HCT116 (cell line): ENCODE measurements around the gene VMP1. TPM values are rescaled to one million over a fixed set of nuclear protein-coding genes. Genes with fewer than 3 reads are reported as not detected.

Experiments
- ATAC-seq: fragments of 200-7000 bp; cut with Tn5 transposase; 2 replicates; pipeline ENCODE4 v1.9.1; 2020; ENCODE audit warnings: mild to moderate bottlenecking, moderate library complexity
- BruUV-seq: library from RNA; stranded (reverse); fragments of 400-500 nt; replicated peaks from 2 replicates; lab custom pipeline; 2021; lab: Mats Ljungman, UMichigan
- CTCF ChIA-PET: fragments of 300-600 bp; sonication (Branson Sonifier 250); formaldehyde crosslinking; loops from one replicate; lab custom pipeline; 2021; ENCODE audit warnings: antibody characterized with exemption; lab: Charles Lee
- POLR2A ChIA-PET: fragments of 300-600, 350-600 bp; sonication (Branson Sonifier 250); formaldehyde crosslinking; loops from one replicate; lab custom pipeline; 2021; ENCODE audit warnings: antibody characterized with exemption; lab: Charles Lee
- RAD21 ChIA-PET, 2 experiments: fragments of 300-600 bp; sonication (Branson Sonifier 250); formaldehyde crosslinking; loops; one replicate each; lab custom pipeline; 2023; ENCODE audit warnings: low total read pairs in 2 of 2; ENCODE audit not compliant: uncharacterized antibody in 2 of 2, unreplicated experiment in 2 of 2, low non-redundant PET in 1 of 2; lab: Charles Lee
- DNase-seq: peaks from one replicate; pipeline ENCODE4 v3.0.0-alpha.2; 2010; ENCODE audit warnings: low read depth, low spot score
- H2AFZ ChIP-seq: fragments of 200-600 bp; shearing (Covaris generic), sonication (generic); 2 replicates; pipeline ENCODE4 v1.6.1; 2017; ENCODE audit warnings: low read depth, mixed run types, mixed read lengths, antibody characterized with exemption, low read length; ENCODE audit not compliant: poor library complexity, severe bottlenecking
- H3K27ac ChIP-seq: 2 replicates; pipeline ENCODE4 v1.5.1; 2012; ENCODE audit warnings: low read depth, low read length
- H3K27me3 ChIP-seq: fragments of 200-600 bp; sonication (generic); 2 replicates; pipeline ENCODE4 v1.6.1; 2016; ENCODE audit warnings: mixed run types, low read length, mixed read lengths; ENCODE audit not compliant: insufficient read depth
- H3K36me3 ChIP-seq, 2 experiments: fragments of 200-500 bp in 1 of 2; fragments of 200-600 bp in 1 of 2; sonication (Bioruptor generic) in 1 of 2; sonication (generic) in 1 of 2; 2 replicates each; pipeline versions ENCODE4 v1.5.1 to v1.6.1; 2014 to 2016; ENCODE audit warnings: low read length in 2 of 2, inconsistent platforms in 1 of 2, mixed read lengths in 1 of 2, mixed run types in 1 of 2; ENCODE audit not compliant: insufficient read depth in 2 of 2, control insufficient read depth in 1 of 2
- H3K4me1 ChIP-seq, 2 experiments: fragments of 200-600 bp in 1 of 2; sonication (generic) in 1 of 2; 2 replicates each; pipeline versions ENCODE4 v1.5.1 to v1.6.1; 2012 to 2017; ENCODE audit warnings: low read length in 2 of 2, inconsistent platforms in 1 of 2, mild to moderate bottlenecking in 1 of 2, mixed read lengths in 1 of 2, mixed run types in 1 of 2, moderate library complexity in 1 of 2; ENCODE audit not compliant: insufficient read depth in 2 of 2, control insufficient read depth in 1 of 2
- H3K4me2 ChIP-seq: fragments of 200-600 bp; sonication (generic); 2 replicates; pipeline ENCODE4 v1.6.1; 2017; ENCODE audit warnings: mixed run types, low read length, mixed read lengths
- H3K4me3 ChIP-seq, 2 experiments: fragments of 200-600 bp in 1 of 2; sonication (generic) in 1 of 2; replicated peaks in 1 of 2; 2 replicates each; pipeline ENCODE4 v1.5.1; 2011 to 2016; ENCODE audit warnings: low read length in 2 of 2, control low read depth in 1 of 2, low read depth in 1 of 2, mild to moderate bottlenecking in 1 of 2, mixed read lengths in 1 of 2, mixed run types in 1 of 2
- H3K79me2 ChIP-seq: fragments of 200-600 bp; sonication (generic); 2 replicates; pipeline ENCODE4 v1.6.1; 2017; ENCODE audit warnings: mild to moderate bottlenecking, mixed run types, low read length, moderate library complexity, mixed read lengths; ENCODE audit not compliant: insufficient read depth
- H3K9ac ChIP-seq: fragments of 200-600 bp; sonication (generic); 2 replicates; pipeline ENCODE4 v1.6.1; 2016; ENCODE audit warnings: low read length, mixed read lengths
- H3K9me2 ChIP-seq: fragments of 200-600 bp; sonication (generic), shearing (Covaris generic); 2 replicates; pipeline ENCODE4 v1.6.1; 2017; ENCODE audit warnings: mixed run types, mild to moderate bottlenecking, moderate library complexity; ENCODE audit not compliant: insufficient read depth
- H3K9me3 ChIP-seq, 2 experiments: fragments of 200-500 bp in 1 of 2; fragments of 200-600 bp in 1 of 2; sonication (Bioruptor generic) in 1 of 2; sonication (generic) in 1 of 2; 2 replicates each; pipeline ENCODE4 v1.6.1; 2014 to 2017; ENCODE audit warnings: low read length in 2 of 2, mixed read lengths in 2 of 2, inconsistent platforms in 1 of 2, low read depth in 1 of 2, mild to moderate bottlenecking in 1 of 2, mixed run types in 1 of 2, moderate library complexity in 1 of 2; ENCODE audit not compliant: control insufficient read depth in 1 of 2, insufficient read depth in 1 of 2
- H4K20me1 ChIP-seq: fragments of 200-600 bp; sonication (generic), shearing (Covaris generic); 2 replicates; pipeline ENCODE4 v1.6.1; 2017; ENCODE audit warnings: mixed run types, mild to moderate bottlenecking, moderate library complexity; ENCODE audit not compliant: insufficient read depth
- CBX3 ChIP-seq: IDR thresholded peaks from 2 replicates; pipeline ENCODE4 v1.6.1; 2012; ENCODE audit warnings: low read depth
- CEBPB ChIP-seq: IDR thresholded peaks from 2 replicates; pipeline ENCODE4 v1.6.1; 2012; ENCODE audit warnings: low read depth
- EGR1 ChIP-seq: IDR thresholded peaks from 2 replicates; pipeline ENCODE4 v1.6.1; 2012; ENCODE audit warnings: low read depth
- ELF1 ChIP-seq: IDR thresholded peaks from 2 replicates; pipeline ENCODE4 v1.6.1; 2012; ENCODE audit warnings: low read depth, borderline replicate concordance
- EZH2phosphoT487 ChIP-seq: fragments of 200-600 bp; IDR thresholded peaks from 2 replicates; pipeline ENCODE4 v1.6.1; 2018; ENCODE audit warnings: antibody characterized with exemption, borderline replicate concordance
- FOSL1 ChIP-seq: IDR thresholded peaks from 2 replicates; pipeline ENCODE4 v1.6.1; 2012; ENCODE audit warnings: low read depth
- POLR2A ChIP-seq: IDR thresholded peaks from 2 replicates; pipeline ENCODE4 v1.7.0; 2011; ENCODE audit warnings: borderline replicate concordance; ENCODE audit not compliant: insufficient read depth, insufficient read length; ENCODE audit errors: extremely low read depth
- SIN3A ChIP-seq: IDR thresholded peaks from 2 replicates; pipeline ENCODE4 v1.6.1; 2012; ENCODE audit warnings: low read depth
- SRF ChIP-seq: IDR thresholded peaks from 2 replicates; pipeline ENCODE4 v1.6.1; 2012; ENCODE audit warnings: low read depth
- intact Hi-C: fragments of 100-400 bp; cut with micrococcal nuclease; formaldehyde crosslinking; loops from 2 replicates; pipeline ENCODE4 v1.10.0; 2022
- total RNA-seq: library from RNA; stranded (reverse); gene quantifications from one replicate; pipeline ENCODE4 v1.2.1, GENCODE V29; 2021; ENCODE audit not compliant: unreplicated experiment
- TF ChIP-seq, protein P1 (sequence below): IDR thresholded peaks from 2 replicates; pipeline ENCODE4 v1.6.1; 2012
- TF ChIP-seq, protein P2 (sequence below), 3 experiments: fragments of 200-600 bp in 1 of 3; sonication (generic) in 1 of 3; IDR thresholded peaks in 2 of 3; conservative IDR thresholded peaks in 1 of 3; 2 replicates each; pipeline ENCODE4 v1.5.1; 2012 to 2017; ENCODE audit warnings: low read depth in 2 of 3, low read length in 2 of 3, antibody characterized with exemption in 1 of 3, borderline replicate concordance in 1 of 3, control low read depth in 1 of 3, mild to moderate bottlenecking in 1 of 3, mixed read lengths in 1 of 3, mixed run types in 1 of 3, moderate library complexity in 1 of 3; ENCODE audit not compliant: insufficient read depth in 1 of 3
- TF ChIP-seq, protein P3 (sequence below): IDR thresholded peaks from 2 replicates; pipeline ENCODE4 v1.6.1; 2012; ENCODE audit warnings: low read depth
- TF ChIP-seq, protein P4 (sequence below): IDR thresholded peaks from 2 replicates; pipeline ENCODE4 v1.6.1; 2012

Gene VMP1
- total RNA-seq, 1 experiment from 2014 or later: 366 TPM

DNA sequence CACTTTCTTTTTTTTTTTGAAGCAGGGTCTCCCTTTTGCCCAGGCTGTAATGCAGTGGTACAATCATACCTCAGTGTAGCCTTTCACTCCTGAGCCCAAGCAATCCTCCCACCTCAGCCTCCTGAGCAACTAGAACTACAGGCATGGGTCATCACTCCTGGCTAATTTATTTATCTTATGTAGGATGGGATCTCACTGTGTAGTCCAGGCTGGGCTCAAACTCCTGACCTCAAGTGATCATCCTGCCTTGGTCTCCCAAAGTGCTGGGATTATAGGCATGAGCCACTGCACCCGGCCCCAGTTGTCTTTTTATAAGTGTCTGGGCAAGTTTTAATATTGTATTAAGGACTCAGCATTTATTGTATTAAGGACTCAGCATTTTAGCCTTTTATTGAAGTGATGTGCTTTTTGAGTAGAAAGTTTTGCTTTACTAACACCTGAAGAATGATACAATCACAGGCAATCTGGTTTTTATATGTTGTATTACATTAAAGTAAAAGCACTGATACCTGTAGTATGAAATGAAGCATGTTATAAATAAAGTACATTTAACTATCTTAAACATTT lies 22.9 kb downstream of the VMP1 start:
- POLR2A ChIA-PET: no interaction called here
- Histone ChIP-seq H3K4me1 (peaks cover 8 to 13% of the 10 kb centered on the region in 2 experiments), H3K9ac (no peak overlapping the region), H3K9me3 (no peaks in the 10 kb centered on the region), H3K9me2 (no peaks in the 10 kb centered on the region), H3K27ac (no peak overlapping the region), H3K4me3 (no peak overlapping the region), H2AFZ (no peak overlapping the region), H3K79me2 (peaks cover 79% of the 10 kb centered on the region), H4K20me1 (peaks cover 5% of the 10 kb centered on the region; the same call in 1 of the 2 replicates), H3K27me3 (no peaks in the 10 kb centered on the region), H3K36me3 (peaks cover 2 to 7% of the 10 kb centered on the region in 2 experiments; a peak in 1 of 4 replicates), H3K4me2 (no peak overlapping the region)
- CTCF ChIA-PET: interaction anchor here (0.7 kb wide), 1 partner anchor 146 kb away, joined by 3 read pairs; no protein-coding TSS in a partner anchor
- no peak for TF ChIP-seq POLR2A
- TF ChIP-seq, protein P1, sequence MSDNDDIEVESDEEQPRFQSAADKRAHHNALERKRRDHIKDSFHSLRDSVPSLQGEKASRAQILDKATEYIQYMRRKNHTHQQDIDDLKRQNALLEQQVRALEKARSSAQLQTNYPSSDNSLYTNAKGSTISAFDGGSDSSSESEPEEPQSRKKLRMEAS: no peak
- no TSS peak for BruUV-seq
- intact Hi-C loops: no loop called here
- RAD21 ChIA-PET: no interaction called here
- no peak for ATAC-seq
- DNase-seq: no peak

DNA sequence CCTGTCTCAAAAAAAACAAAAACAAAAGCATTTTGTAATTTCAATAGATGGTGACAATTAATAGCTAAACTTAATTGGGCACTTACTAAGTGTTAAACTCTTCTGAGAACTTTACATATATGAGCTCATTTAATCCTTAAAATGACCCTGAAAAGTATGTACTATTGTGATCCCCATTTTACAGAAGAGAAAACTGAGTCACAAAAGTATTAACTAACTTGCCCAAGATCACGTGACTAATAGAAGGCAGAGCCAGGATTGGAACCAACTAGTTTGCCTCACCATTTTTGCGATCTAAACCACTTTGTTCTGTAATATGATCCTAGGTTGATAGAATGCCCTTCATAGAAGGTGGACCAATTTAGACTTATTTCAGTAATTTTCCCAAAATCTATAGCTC lies 26.2 kb downstream of the VMP1 start:
- Histone ChIP-seq H4K20me1 (no peaks in the 10 kb centered on the region; the same call in 1 of the 2 replicates), H3K9me2 (no peaks in the 10 kb centered on the region), H3K9ac (no peak overlapping the region), H3K79me2 (peaks cover 47% of the 10 kb centered on the region), H3K36me3 (peaks cover 6 to 12% of the 10 kb centered on the region in 2 experiments; a peak in 2 of 4 replicates), H3K4me3 (no peak overlapping the region), H3K4me2 (no peak overlapping the region), H3K4me1 (peaks cover 8 to 12% of the 10 kb centered on the region in 2 experiments), H3K27ac (no peak overlapping the region), H3K27me3 (no peaks in the 10 kb centered on the region), H3K9me3 (no peaks in the 10 kb centered on the region), H2AFZ (no peak overlapping the region)
- ATAC-seq: no peak
- no TSS peak for BruUV-seq
- RAD21 ChIA-PET: no interaction called here
- POLR2A ChIA-PET: interaction anchor here (0.7 kb wide), 1 partner anchor 26 kb away, joined by 3 read pairs; the partner anchor contains the start of genes PTRH2 and VMP1
- CTCF ChIA-PET: interaction anchor here (1.5 to 1.6 kb wide), 2 partner anchors 18 to 46 kb away, joined by 3 read pairs; no protein-coding TSS in a partner anchor
- DNase-seq: no peak
- intact Hi-C loops: no loop called here
- TF ChIP-seq FOSL1 (no peak), CEBPB (no peak), EGR1 (no peak), POLR2A (no peak), SRF (no peak), SIN3A (no peak), CBX3 (no peak), ELF1 (no peak), EZH2phosphoT487 (no peak)
- TF ChIP-seq, protein P2, sequence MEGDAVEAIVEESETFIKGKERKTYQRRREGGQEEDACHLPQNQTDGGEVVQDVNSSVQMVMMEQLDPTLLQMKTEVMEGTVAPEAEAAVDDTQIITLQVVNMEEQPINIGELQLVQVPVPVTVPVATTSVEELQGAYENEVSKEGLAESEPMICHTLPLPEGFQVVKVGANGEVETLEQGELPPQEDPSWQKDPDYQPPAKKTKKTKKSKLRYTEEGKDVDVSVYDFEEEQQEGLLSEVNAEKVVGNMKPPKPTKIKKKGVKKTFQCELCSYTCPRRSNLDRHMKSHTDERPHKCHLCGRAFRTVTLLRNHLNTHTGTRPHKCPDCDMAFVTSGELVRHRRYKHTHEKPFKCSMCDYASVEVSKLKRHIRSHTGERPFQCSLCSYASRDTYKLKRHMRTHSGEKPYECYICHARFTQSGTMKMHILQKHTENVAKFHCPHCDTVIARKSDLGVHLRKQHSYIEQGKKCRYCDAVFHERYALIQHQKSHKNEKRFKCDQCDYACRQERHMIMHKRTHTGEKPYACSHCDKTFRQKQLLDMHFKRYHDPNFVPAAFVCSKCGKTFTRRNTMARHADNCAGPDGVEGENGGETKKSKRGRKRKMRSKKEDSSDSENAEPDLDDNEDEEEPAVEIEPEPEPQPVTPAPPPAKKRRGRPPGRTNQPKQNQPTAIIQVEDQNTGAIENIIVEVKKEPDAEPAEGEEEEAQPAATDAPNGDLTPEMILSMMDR (IDR thresholded peaks at IDR 0.05 in 2 of 3, conservative IDR thresholded peaks at IDR 0.05 in 1 of 3; ENCODE audit: borderline replicate concordance in 1 of 3, insufficient read depth in 1 of 3, low read depth in 2 of 3, low read length in 2 of 3): no peak
- TF ChIP-seq, protein P1: no peak
- TF ChIP-seq, protein P3, sequence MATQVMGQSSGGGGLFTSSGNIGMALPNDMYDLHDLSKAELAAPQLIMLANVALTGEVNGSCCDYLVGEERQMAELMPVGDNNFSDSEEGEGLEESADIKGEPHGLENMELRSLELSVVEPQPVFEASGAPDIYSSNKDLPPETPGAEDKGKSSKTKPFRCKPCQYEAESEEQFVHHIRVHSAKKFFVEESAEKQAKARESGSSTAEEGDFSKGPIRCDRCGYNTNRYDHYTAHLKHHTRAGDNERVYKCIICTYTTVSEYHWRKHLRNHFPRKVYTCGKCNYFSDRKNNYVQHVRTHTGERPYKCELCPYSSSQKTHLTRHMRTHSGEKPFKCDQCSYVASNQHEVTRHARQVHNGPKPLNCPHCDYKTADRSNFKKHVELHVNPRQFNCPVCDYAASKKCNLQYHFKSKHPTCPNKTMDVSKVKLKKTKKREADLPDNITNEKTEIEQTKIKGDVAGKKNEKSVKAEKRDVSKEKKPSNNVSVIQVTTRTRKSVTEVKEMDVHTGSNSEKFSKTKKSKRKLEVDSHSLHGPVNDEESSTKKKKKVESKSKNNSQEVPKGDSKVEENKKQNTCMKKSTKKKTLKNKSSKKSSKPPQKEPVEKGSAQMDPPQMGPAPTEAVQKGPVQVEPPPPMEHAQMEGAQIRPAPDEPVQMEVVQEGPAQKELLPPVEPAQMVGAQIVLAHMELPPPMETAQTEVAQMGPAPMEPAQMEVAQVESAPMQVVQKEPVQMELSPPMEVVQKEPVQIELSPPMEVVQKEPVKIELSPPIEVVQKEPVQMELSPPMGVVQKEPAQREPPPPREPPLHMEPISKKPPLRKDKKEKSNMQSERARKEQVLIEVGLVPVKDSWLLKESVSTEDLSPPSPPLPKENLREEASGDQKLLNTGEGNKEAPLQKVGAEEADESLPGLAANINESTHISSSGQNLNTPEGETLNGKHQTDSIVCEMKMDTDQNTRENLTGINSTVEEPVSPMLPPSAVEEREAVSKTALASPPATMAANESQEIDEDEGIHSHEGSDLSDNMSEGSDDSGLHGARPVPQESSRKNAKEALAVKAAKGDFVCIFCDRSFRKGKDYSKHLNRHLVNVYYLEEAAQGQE: no peak
- TF ChIP-seq, protein P4, sequence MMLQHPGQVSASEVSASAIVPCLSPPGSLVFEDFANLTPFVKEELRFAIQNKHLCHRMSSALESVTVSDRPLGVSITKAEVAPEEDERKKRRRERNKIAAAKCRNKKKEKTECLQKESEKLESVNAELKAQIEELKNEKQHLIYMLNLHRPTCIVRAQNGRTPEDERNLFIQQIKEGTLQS: no peak
